Stimulated activated CD4-positive, alpha-beta T cell treated with anti-CD3 and anti-CD28 coated beads, Interleukin-4, amount 100 ng/mL, for 1 hour (primary cell): Measurements from ENCODE around the gene IL17RC.
"Not testable (repeated sequence)": the region's sequence is repeated elsewhere in the genome, so short reads cannot be mapped to it uniquely, and the experiment has no call there.

Source experiments
- DNase-seq: peaks from one replicate; pipeline ENCODE4 v3.0.0-alpha.2; 2020

IL17RC gene

DNA sequence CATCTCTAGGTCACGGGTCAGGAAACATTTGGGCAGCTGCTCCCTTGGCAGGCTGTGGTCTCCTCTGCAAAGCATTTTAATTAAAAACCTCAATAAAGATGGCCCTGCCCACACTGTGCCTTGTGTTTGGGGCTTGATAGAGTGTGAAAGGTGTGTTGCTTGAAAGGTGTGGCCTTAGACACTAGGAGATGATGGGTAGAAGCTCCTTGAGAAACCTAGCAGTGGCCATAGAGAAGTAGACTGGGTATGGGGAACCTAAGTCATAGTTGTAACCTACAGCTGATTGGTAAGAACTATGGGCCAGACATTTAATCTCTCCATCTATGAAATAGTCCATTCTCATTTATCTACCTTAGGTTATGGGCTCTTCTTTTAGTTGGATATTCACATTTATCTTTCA lies 23.2 kb upstream of the IL17RC start:
- DNase-seq, result no peak

DNA sequence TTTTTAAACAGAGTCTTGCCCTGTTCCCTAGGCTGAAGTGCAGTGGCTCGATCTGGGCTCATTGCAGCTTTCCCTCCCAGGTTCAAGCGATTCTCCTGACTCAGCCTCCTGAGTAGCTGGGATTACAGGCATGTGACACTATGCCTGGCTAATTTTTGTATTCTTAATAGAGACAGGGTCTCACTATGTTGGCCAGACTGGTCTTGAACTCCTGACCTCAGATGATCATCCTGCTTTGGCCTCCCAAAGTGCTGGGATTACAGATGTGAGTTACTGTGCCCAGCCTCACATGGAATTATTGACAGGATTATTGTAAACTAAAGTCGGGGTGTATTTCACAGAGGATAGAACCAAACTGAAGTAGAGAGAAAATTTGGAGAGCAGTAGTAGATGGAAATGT lies 21.2 kb upstream of the IL17RC start:
- not testable (repeated sequence) for DNase-seq

DNA sequence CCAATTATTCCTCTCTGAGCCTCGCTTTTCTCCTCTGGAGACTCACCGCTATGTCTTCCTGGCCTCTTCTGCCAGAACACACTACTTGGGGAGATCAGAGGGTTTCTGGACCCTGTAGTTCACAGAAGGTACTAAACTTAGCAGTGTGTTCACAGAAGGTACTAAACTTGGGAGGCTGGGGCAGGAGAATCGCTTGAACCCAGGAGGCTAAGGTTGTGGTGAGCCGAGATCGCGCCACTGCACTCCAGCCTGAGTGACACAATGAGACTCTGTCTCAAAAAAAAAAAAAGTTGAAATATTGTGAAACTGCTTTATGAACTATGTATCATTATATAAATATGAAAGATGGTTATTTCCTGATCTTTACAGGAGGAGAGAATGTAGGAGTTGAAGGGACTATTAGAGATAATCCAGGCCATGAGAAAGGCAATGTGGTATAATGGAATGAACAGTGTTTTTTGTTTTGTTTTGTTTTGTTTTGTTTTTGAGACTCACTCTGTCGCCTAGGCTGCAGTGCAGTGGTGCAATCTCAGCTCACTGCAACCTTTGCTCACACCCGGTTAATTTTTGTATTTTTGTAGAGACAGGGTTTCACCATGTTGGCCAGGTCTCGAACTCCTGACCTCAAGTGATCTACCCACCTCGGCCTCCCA lies 20.0 kb upstream of the IL17RC start:
- DNase-seq, result not testable (repeated sequence)

DNA sequence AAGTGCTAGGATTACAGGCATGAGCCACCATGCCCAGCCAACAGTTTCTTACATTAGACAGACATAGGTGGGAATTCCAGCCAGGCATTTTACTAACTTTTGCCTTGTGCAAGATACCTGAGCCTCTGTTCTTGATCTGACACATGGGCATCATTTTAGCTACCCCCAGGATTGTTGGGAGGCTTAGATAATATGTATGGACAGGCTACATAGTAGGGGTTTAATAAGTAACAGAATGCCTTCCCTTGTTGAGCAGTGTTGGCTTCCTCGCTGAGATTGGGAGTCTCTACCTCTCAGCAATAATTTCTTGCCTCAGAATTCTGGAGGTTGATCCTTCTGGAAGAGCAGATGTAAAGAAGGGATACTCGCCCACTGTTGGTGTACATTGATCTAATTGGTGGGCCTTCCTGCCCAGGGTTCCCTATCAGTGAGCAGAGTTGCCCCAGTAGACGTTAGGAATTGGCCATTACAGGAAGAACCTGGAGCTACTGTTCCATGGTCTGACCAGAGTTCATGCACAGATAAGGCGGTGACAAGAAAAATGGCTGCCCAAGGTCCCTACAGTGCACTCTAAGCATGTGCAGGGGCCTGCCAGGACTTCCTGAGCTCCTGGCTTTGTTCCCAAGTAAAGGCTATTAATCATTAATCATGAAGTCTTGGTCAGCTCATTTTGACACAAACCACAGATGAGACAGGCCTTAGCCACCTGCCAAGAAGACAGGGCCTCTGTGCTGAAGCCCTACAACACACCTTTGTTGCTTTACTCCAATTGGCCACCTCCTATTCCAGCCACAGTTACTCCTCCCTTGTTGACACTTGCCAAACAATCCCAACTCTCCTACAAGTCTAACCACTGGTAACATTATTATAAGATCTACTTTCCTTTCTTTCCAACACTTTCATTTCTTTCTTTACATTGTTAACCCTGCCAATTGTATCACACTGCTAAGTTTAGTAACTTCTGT lies 19.2 kb upstream of the IL17RC start:
- DNase-seq, result no peak

DNA sequence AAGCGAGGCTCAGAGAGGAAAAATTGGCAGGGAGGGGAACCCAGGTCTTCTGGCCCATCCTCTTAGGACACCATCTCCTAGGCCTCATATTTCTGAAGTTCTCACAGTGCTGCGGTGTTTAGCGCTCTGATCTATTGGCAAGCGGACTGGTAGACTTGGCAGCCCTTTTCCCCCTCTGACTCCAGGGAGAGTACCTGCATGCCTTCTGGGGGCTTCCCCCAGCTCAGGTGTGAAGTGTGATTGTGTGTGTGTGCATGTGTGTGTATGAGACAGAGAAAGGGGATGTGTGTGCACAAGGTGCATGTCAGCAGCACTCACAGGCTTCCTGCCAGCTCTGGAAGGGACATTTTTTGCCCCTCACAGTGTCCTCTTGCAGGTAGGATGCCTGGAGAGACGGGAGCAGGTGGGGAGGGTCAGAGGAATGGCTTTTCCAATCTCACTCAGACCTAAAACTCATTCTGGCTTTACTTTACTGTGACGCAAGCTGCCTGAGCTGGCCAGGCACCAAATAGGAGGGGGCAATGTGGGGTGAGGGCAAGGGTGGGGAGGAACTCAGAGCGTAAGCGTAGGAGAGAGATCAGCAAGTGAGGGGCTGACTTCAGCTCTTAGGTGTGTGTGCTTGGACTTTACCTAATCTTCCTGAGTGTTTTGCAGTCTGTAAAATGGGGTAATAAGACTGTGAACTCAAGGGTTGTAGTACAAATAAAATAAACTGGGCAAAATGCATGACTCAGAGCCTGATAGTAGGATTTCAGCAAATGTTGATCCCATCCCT lies 18.2 kb upstream of the IL17RC start:
- no peak for DNase-seq

DNA sequence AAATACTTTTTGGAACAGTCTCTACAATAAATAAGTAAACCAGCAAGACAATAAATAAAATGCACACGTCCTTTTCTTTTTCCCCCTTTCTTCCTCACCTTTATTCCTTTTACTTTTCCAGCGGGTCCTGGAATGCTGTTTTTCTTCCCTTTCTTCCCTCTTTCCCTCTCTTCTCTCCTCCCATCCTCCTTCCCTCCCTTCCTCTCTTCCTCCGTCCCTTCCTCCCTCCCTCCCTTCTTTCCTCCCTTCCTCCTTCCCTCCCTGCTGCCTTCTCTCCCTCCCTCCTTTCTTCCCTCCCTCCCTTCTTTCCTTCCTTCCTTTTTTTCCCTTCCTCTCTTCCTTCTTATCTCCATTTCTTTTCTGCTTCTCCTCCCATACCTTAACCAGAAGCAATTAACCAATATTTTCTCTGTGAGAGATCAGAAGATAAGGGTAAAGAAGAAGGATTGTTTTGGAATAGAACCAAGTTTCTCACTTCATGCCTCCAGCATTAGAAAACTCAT lies 17.6 kb upstream of the IL17RC start:
- no peak for DNase-seq

DNA sequence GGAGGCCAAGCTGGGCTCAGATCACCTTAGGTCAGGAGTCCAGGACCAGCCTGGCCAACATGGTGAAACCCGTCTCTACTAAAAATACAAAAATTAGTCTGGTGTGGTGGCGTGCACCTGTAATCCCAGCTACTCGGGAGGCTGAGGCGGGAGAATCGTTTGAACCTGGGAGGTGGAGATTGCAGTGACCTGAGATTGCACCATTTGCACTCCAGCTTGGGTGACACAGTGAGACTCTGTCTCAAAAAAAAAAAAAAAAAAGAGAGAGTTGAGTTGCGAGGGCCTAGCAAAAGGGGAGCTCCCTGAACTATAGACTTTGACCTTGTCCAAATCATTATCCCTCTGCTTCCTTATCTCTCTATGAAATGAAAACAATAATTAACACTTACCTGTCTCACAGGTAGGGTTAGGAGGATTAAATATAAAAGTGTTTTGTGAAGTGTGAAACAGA lies 15.9 kb upstream of the IL17RC start:
- DNase-seq, result not testable (repeated sequence)

DNA sequence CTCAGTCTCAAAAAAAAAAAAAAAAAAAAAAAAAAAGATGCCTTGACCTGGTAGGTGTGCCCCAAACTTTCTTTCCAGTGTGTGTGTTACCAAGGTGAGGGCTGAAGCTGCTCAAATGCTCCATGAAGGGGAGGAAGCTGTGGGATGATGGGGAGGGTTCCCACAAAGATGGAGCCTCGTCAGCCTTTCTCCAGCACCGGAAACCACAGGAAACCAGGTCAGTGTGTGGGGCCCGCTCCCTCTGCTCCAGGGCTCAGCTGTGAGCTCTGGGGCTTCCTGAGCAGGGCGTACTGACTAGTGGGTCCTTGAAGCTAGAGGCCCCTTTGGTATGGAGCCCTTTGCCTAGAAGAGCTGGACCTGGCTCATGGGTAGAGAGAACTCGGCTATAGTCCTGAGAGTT lies 14.9 kb upstream of the IL17RC start:
- DNase-seq, result no peak

DNA sequence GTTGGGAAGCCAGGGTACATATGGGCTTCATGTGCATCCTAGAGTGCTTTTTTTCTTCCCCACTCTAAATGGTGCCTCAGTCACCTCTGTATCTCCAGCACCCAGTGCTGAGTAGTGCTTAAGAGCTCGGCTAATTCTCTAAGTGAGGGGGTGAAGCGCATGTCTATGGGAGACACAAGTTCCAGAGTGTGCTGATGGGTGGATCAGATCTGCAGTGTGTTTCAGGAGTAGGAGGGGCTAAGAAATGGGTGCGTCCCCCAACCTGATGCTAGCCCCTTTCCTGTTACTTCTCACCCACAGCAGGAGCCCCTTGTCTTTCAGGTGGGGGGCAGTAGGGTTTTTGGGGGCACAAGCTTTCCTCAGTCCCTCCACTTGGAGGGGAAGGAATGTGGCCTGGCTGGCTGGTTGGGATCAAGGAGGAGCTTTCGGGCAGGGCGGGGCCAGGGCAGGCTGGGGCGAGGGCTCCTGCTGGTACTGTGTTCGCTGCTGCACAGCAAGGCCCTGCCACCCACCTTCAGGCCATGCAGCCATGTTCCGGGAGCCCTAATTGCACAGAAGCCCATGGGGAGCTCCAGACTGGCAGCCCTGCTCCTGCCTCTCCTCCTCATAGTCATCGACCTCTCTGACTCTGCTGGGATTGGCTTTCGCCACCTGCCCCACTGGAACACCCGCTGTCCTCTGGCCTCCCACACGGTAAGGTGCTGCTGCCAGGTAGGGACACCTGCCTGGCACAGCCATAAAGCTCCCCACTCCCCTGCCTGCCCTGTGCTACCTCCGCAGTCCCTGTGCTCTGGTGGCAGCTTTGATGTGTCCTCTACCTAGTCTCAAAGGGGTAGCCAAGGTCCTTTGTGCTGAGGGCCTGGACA lies 14.3 kb upstream of the IL17RC start, which contains the start of gene IL17RE:
Gene IL17RE, plus strand, starts transcription at position 477 of the 866 bp plus-strand sequence. Its CDS starts 85 bp downstream, at position 562.
- DNase-seq, result no peak

DNA sequence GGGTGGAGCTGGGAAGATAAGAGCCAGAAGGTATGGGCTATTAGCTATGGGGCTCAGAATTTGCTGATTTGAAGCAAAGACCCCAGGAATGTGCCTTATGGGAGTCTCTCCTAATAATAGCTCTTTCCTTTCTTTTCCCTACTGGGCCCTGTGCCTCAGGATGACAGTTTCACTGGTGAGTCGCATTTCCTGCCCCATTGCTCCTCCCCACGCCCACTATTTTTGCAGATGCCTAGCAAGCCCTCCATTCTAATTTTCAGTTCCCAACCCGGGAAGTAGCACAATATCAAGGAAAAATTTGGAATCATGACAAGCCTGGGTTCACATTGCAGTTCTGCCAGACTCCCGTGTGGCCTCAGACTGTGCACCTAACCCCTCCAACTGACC lies 13.7 kb upstream of the IL17RC start:
- no peak for DNase-seq

DNA sequence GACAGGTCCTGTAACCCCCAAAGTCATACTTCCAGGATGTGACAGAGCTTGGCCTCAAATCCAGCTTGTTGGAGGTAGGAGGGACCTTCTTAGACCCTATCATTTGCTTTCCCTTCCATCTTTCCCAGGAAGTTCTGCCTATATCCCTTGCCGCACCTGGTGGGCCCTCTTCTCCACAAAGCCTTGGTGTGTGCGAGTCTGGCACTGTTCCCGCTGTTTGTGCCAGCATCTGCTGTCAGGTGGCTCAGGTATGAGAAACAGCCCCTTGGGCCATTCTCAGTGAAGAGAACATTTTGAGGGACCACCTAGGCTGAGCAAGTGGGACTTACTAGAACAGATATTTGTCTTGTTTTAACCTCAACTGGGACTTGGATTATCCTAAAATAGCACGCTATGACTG lies 13.0 kb upstream of the IL17RC start:
- DNase-seq, result no peak

DNA sequence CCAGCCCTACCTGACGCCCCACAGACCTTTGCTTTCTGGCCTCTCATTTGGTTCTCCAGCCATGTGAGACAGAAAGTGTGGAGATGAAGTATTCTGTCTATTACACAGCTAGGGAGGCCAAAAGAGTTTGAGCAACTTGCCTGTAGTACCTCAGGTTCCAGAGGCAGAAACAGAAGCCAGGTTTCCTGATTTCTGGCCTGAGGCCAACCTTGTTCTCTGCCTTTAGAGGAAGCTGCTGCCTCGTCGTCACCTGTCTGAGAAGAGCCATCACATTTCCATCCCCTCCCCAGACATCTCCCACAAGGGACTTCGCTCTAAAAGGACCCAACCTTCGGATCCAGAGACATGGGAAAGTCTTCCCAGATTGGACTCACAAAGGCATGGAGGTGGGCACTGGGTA lies 10.4 kb upstream of the IL17RC start:
- DNase-seq, result no peak

DNA sequence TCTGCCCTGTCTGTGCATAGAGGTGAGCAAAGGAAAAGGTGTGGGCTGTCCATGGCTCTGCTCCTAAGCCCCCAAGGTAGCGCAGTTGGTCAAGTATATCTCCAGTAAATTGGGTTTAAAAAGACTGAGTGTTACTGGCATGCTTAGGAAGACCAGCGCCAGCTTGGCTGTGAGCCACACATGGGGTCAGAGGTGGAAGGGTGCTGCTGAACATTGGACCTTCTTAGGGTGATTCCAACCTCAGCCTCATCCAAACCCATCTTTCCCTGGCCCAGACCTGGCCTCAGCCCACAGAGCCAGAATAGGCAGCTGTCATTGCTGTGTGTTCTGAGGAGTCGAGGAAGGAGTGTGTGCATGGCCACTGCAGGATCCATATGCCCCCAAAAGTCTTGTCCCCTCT lies 8.6 kb upstream of the IL17RC start:
- no peak for DNase-seq

DNA sequence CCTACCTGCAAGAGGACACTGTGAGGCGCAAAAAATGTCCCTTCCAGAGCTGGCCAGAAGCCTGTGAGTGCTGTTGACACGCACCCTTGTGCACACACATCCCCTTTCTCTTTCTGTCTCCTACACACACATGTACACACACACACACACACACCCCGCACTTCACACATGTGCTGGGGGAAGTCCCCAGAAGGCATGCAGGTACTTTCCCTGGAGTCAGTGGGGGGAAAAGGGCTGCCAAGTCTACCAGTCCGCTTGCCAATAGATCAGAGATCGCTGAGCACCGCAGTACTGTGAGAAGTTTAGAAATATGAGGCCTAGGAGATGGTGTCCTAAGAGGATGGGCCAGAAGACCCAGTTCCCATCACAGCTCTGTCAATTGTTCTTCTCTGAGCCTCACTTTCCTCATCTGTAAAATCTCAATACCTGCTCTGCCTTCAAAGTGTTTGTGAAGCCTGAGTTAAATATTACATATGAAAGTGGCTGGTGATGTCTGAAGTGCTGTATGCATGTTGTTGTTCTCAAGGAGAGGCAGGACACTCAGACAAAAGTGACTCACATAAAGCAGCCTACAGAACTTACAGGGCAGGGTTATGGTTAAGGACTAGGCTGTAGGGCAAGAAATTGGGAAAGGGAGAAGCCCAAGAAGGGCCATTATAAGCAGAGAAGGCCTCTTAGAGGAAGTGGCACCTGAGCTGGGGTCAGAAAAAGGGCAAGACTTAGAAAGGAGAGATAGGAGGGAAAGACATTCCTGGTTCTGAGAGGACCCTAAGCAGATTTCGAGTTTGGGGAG lies 7.5 kb upstream of the IL17RC start:
- DNase-seq, result no peak

DNA sequence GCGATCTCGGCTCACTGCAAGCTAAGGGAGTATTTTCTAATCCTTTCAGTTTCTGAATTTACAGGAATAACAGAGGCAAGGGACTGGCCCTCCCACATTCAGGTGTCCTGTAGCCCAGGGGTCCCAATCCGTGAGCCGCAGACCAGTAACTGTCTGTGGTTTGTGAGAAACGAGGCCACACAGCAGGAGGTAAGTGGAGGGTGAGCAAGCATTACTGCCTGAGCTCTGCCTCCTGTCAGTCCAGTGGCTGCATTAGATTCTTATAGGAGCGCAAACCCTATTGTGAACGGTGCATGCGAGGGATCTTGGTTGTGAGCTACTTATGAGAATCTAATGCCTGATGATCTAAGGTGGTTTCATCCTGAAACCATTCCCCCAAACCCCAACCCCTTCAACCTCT lies 5.0 kb upstream of the IL17RC start:
- DNase-seq, result no peak

DNA sequence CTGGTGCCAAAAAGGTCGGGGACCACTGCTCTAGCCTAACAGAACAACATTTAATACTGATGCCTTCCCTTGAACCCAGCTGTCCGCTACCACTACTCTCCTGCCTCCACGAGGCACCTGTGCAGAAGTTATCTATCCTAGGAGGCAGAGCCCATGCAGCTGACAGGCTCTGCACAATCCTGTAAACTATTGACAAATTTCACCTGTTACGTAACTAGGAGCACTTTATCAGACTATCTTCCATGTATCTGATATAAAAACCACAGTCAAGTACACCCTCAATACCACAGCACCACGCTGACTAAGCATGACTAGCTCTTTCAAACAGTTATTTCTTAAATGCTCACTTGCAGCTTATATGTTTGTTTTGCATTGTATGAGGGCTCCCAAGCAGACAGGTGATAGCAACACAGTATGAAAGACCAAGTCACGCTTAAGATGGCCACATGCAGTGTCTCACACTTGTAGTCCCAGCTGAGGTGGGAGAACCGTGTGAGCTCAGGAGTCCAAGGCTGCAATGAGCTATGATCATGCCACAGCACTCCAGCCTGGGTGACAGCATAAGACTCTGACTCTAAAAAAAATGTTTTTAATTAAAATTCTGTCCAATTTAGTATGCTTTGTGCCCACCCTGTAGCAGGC lies 4.5 kb upstream of the IL17RC start:
- no peak for DNase-seq

DNA sequence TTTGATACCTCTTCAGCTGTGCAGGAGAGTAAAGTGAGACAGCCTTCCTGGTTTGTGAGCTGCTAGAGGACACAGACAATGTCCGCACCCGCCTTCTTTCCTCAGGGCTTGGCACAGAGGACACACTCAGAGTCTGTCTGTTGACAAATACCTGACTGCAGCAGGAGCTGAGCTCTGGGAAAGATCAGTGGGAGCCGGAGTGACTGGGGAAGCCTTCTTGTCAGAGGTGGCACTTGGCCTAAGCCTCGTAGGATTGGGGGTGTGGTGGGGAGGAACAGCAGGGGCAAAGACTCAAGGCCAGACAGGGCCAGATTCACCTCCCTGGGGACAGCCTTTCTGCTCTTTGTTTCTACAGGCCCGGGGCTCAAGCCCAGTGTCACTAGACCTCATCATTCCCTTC lies 3.3 kb upstream of the IL17RC start:
- DNase-seq, result no peak

DNA sequence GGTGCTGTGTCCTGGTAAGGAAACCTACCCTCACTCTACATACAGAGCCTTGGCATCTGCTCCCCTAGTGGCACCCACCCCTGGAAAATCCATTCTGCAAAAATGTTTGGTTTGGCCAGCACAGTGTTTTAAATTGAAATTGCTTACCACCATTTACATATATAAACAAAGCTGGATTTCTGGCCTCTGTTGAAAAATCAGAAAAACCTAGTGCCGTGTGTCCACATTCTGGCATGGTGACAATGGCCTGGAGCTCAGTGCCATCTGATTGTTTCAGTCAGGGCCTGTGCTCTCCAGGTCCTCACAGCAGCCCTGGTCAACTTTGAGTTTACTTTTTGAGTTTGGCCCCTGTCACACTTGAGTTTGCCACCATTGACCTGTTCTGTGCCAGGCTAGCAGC lies 2.9 kb upstream of the IL17RC start:
- DNase-seq, result no peak

DNA sequence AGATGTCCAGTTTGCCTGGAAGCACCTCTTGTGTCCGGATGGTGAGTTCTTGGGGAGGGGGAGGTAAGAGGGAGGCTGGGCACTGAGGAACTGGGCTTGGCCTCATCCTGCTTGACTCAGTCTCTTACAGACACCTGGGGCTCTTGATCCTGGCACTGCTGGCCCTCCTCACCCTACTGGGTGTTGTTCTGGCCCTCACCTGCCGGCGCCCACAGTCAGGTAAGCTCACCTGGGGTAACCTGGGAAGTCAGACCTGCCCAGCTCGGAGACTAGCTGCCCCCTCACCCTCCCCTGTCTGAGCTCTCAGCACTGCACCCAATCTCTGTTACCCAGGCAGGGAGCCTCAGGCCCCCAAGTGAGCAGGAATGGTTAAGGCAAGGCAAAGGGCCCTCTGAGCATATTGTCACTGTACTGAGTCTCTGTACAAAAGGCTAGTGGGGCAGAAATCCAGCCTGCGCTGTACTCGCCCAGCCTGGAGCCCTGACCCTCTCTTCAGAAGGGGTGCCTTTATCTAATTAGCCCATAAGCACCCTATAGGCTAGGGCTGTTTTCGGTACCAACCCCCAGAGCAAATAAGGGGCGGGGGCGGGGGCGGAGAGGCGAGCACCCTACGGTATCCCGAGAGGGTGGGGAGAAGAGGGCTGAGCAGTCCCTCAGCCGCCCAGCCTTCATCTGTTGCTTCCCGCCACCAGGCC lies 2.2 kb upstream of the IL17RC start:
- no peak for DNase-seq
